ENCODE results near the gene MAEA. TPM values are rescaled to one million over a fixed set of nuclear protein-coding genes. Genes with fewer than 3 reads are reported as not detected.
"Not testable (repeated sequence)": the region's sequence is repeated elsewhere in the genome, so short reads cannot be mapped to it uniquely, and the experiment has no call there.

MAEA gene
- total and polyA plus RNA-seq, 4 experiments from 2014 or later: 54.1 to 106 (median 85.8) TPM

GRCh38 chr4:1290165-1290977 lies 680 bp downstream of the MAEA start:
- peak overlapping the region; percentile 78 to 86 for H3K4me3 ChIP-seq (ENCODE audit: low read length in 2 of 2)
- H3K27ac ChIP-seq (ENCODE audit: low read depth, low read length): peak overlapping the region; percentile 76
- Mint-ChIP-seq H3K27me3 (no peaks in the 10 kb centered on the region), H3K27ac (peak overlapping the region; percentile 82 to 97 (median 95)), H3K9me3 (peaks cover 0 to 2% (median 0%) of the 10 kb centered on the region in 8 donors), H3K4me3 (peak overlapping the region; percentile 90 to 94 (median 92)), H3K36me3 (peaks cover 0 to 14% of the 10 kb centered on the region in 2 donors), H3K4me1 (peaks cover 27 to 57% (median 43%) of the 10 kb centered on the region in 4 donors)
- intact Hi-C loops (cut with micrococcal nuclease): no loop called here
- DNase-seq: peak in 1 of 5 donors; percentile 18
- no peaks in the 10 kb centered on the region for H3K27me3 ChIP-seq (ENCODE audit: insufficient read depth, low read length)
- no peaks in the 10 kb centered on the region for H3K9me3 ChIP-seq (ENCODE audit: control insufficient read depth in 1 of 2, low read length in 2 of 2)
- H3K4me1 ChIP-seq (ENCODE audit: insufficient read depth, low read length): peaks cover 56% of the 10 kb centered on the region
- no peaks in the 10 kb centered on the region for H3K36me3 ChIP-seq (ENCODE audit: insufficient read depth, low read length)
- ChIA-PET CTCF (ENCODE audit: partially characterized antibody) (interaction anchor here (1.3 to 3.3 kb wide), 6 partner anchors 9 to 159 kb away, joined by 3 to 12 read pairs (median 4); partner anchors contain the start of gene UVSSA), POLR2A (ENCODE audit: partially characterized antibody) (interaction anchor here (0.8 to 3.8 kb wide), 19 partner anchors 11 to 580 kb away, joined by 3 to 43 read pairs (median 4); partner anchors contain the start of genes CTBP1, NSD2 and UVSSA)

GRCh38 chr4:1291091-1291490 lies 1.4 kb downstream of the MAEA start:
- Histone ChIP-seq H3K27ac (ENCODE audit: low read depth, low read length) (peak overlapping the region; percentile 76), H3K27me3 (ENCODE audit: insufficient read depth, low read length) (no peaks in the 10 kb centered on the region), H3K4me1 (ENCODE audit: insufficient read depth, low read length) (peaks cover 57% of the 10 kb centered on the region), H3K9me3 (ENCODE audit: control insufficient read depth in 1 of 2, low read length in 2 of 2) (no peaks in the 10 kb centered on the region), H3K36me3 (ENCODE audit: insufficient read depth, low read length) (no peaks in the 10 kb centered on the region), H3K4me3 (ENCODE audit: low read length in 2 of 2) (peak overlapping the region; percentile 78 to 86)
- POLR2A ChIA-PET (ENCODE audit: partially characterized antibody): interaction anchor here (1.1 to 3.8 kb wide), 7 partner anchors 37 to 580 kb away, joined by 3 to 43 read pairs (median 6); partner anchors contain the start of genes CTBP1, NSD2 and UVSSA
- H3K27me3 Mint-ChIP-seq: no peaks in the 10 kb centered on the region
- CTCF ChIA-PET (ENCODE audit: partially characterized antibody): interaction anchor here (1.3 to 3.3 kb wide), 7 partner anchors 9 to 160 kb away, joined by 3 to 12 read pairs (median 3); partner anchors contain the start of gene UVSSA
- peak overlapping the region; percentile 90 to 94 (median 92) for H3K4me3 Mint-ChIP-seq
- no peak for DNase-seq
- H3K27ac Mint-ChIP-seq: peak overlapping the region; percentile 82 to 97 (median 95)
- peaks cover 0 to 14% of the 10 kb centered on the region in 2 donors for H3K36me3 Mint-ChIP-seq
- intact Hi-C loops (cut with micrococcal nuclease): no loop called here
- peaks cover 27 to 58% (median 43%) of the 10 kb centered on the region in 4 donors for H3K4me1 Mint-ChIP-seq
- peaks cover 0 to 2% (median 0%) of the 10 kb centered on the region in 8 donors for H3K9me3 Mint-ChIP-seq

DNA sequence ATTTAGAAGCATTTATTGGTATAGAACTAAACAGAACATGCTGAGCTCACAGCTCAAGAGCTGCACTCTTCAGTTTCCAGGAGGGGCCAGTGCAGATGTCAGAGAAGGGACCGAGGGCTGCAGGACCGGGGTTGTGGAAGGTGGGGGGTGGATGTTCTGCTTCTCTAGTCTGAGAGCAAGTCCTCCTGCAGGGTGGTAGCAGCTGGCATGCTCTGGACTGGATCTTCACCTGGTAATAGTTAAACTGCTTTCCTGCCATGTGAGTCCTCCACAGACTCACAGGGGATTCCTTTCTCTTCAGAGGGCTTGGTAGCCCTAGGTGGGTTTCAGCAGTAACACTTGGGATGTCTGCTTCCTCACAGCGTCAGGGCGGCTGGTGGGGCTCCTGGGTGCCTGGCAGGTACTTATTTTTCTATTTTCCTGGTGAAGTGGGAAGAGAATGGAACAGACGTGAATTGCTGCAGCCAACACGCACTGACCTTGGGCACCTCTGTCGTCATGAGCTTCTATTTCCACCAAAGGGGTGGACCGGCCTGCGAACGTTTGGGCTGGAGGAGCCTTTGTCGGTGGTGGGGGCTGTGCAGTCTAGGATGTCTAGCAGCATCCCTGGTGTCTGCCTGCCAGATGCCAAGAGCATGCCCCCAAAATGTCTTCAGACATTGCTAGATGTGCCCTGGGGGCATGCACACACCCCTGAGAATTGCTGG lies 2.5 kb downstream of the MAEA start:
- DNase-seq: no peak
- no peak overlapping the region for H3K4me3 ChIP-seq (ENCODE audit: low read length in 2 of 2)
- H3K4me3 Mint-ChIP-seq: peak overlapping the region in 7 of 8 donors; percentile 71 to 93 (median 91)
- no peaks in the 10 kb centered on the region for H3K27me3 Mint-ChIP-seq
- H3K27me3 ChIP-seq (ENCODE audit: insufficient read depth, low read length): no peaks in the 10 kb centered on the region
- H3K4me1 Mint-ChIP-seq: peaks cover 34 to 68% (median 49%) of the 10 kb centered on the region in 4 donors
- no peak overlapping the region for H3K27ac ChIP-seq (ENCODE audit: low read depth, low read length)
- ChIA-PET CTCF (ENCODE audit: partially characterized antibody) (interaction anchor here (1.3 to 3.3 kb wide), 5 partner anchors 22 to 125 kb away, joined by 3 to 12 read pairs (median 3); partner anchors contain the start of gene UVSSA), POLR2A (ENCODE audit: partially characterized antibody) (interaction anchor here (0.7 kb wide), 1 partner anchor 314 kb away, joined by 3 read pairs; no protein-coding TSS in a partner anchor)
- peaks cover 9% of the 10 kb centered on the region for H3K36me3 ChIP-seq (ENCODE audit: insufficient read depth, low read length)
- H3K27ac Mint-ChIP-seq: peak overlapping the region in 6 of 7 donors; percentile 82 to 97 (median 95)
- H3K36me3 Mint-ChIP-seq: peaks cover 4 to 21% of the 10 kb centered on the region in 2 donors
- H3K9me3 Mint-ChIP-seq: no peaks in the 10 kb centered on the region
- H3K9me3 ChIP-seq (ENCODE audit: control insufficient read depth in 1 of 2, low read length in 2 of 2): no peaks in the 10 kb centered on the region
- intact Hi-C loops (cut with micrococcal nuclease): no loop called here
- peaks cover 57% of the 10 kb centered on the region for H3K4me1 ChIP-seq (ENCODE audit: insufficient read depth, low read length)

- H3K9me3 Mint-ChIP-seq; H3K27me3 Mint-ChIP-seq; H3K9me3 ChIP-seq (ENCODE audit: control insufficient read depth in 1 of 2, low read length in 2 of 2); POLR2A ChIA-PET (ENCODE audit: partially characterized antibody); intact Hi-C loops (cut with micrococcal nuclease); H3K4me3 ChIP-seq (ENCODE audit: low read length in 2 of 2); H3K27ac ChIP-seq (ENCODE audit: low read depth, low read length); H3K27me3 ChIP-seq (ENCODE audit: insufficient read depth, low read length): not testable (repeated sequence)
- CTCF ChIA-PET (ENCODE audit: partially characterized antibody): interaction anchor here (0.7 kb wide), 1 partner anchor 58 kb away, joined by 3 read pairs; no protein-coding TSS in a partner anchor
- Histone ChIP-seq H3K4me1 (ENCODE audit: insufficient read depth, low read length) (peaks cover 57% of the 10 kb centered on the region), H3K36me3 (ENCODE audit: insufficient read depth, low read length) (peaks cover 13% of the 10 kb centered on the region)
- DNase-seq: peak in 1 of 5 donors; percentile 70
- peaks cover 37 to 73% (median 53%) of the 10 kb centered on the region in 4 donors for H3K4me1 Mint-ChIP-seq
- peak overlapping the region in 5 of 7 donors; percentile 17 to 95 (median 75) for H3K27ac Mint-ChIP-seq
- peaks cover 4 to 25% of the 10 kb centered on the region in 2 donors for H3K36me3 Mint-ChIP-seq
- peak overlapping the region in 5 of 8 donors; percentile 8 to 92 (median 35) for H3K4me3 Mint-ChIP-seq
Measured at GRCh38 chr4:1292703-1293011, 3.0 kb downstream of the MAEA start.

- Mint-ChIP-seq H3K9me3 (peaks cover 0 to 2% (median 0%) of the 10 kb centered on the region in 8 donors), H3K4me1 (peaks cover 38 to 78% (median 59%) of the 10 kb centered on the region in 4 donors), H3K36me3 (peaks cover 8 to 30% of the 10 kb centered on the region in 2 donors), H3K27ac (peak overlapping the region in 4 of 7 donors; percentile 31 to 77 (median 44)), H3K27me3 (no peaks in the 10 kb centered on the region), H3K4me3 (peak overlapping the region in 4 of 8 donors; percentile 13 to 49 (median 21))
- Histone ChIP-seq H3K4me1 (ENCODE audit: insufficient read depth, low read length) (peaks cover 57% of the 10 kb centered on the region), H3K9me3 (ENCODE audit: control insufficient read depth in 1 of 2, low read length in 2 of 2) (no peaks in the 10 kb centered on the region), H3K36me3 (ENCODE audit: insufficient read depth, low read length) (peaks cover 17% of the 10 kb centered on the region), H3K27ac (ENCODE audit: low read depth, low read length) (no peak overlapping the region), H3K27me3 (ENCODE audit: insufficient read depth, low read length) (no peaks in the 10 kb centered on the region), H3K4me3 (ENCODE audit: low read length in 2 of 2) (no peak overlapping the region)
- CTCF ChIA-PET (ENCODE audit: partially characterized antibody): no interaction called here
- intact Hi-C loops (cut with micrococcal nuclease): no loop called here
- POLR2A ChIA-PET (ENCODE audit: partially characterized antibody): no interaction called here
- DNase-seq: no peak
Measured at GRCh38 chr4:1293531-1293941, 3.8 kb downstream of the MAEA start.

GRCh38 chr4:1293991-1294390 lies 4.3 kb downstream of the MAEA start:
- H3K9me3 ChIP-seq (ENCODE audit: control insufficient read depth in 1 of 2, low read length in 2 of 2): no peaks in the 10 kb centered on the region
- peaks cover 52% of the 10 kb centered on the region for H3K4me1 ChIP-seq (ENCODE audit: insufficient read depth, low read length)
- no peaks in the 10 kb centered on the region for H3K27me3 ChIP-seq (ENCODE audit: insufficient read depth, low read length)
- H3K36me3 Mint-ChIP-seq: peaks cover 11 to 31% of the 10 kb centered on the region in 2 donors
- H3K27me3 Mint-ChIP-seq: no peaks in the 10 kb centered on the region
- peaks cover 17% of the 10 kb centered on the region for H3K36me3 ChIP-seq (ENCODE audit: insufficient read depth, low read length)
- H3K27ac ChIP-seq (ENCODE audit: low read depth, low read length): no peak overlapping the region
- peak overlapping the region in 3 of 8 donors; percentile 13 to 49 (median 17) for H3K4me3 Mint-ChIP-seq
- H3K27ac Mint-ChIP-seq: peak overlapping the region in 4 of 7 donors; percentile 29 to 48 (median 36)
- H3K4me1 Mint-ChIP-seq: peaks cover 37 to 78% (median 58%) of the 10 kb centered on the region in 4 donors
- intact Hi-C loops (cut with micrococcal nuclease): no loop called here
- no peak overlapping the region for H3K4me3 ChIP-seq (ENCODE audit: low read length in 2 of 2)
- POLR2A ChIA-PET (ENCODE audit: partially characterized antibody): interaction anchor here (1.7 kb wide), 1 partner anchor 52 kb away, joined by 4 read pairs; no protein-coding TSS in a partner anchor
- H3K9me3 Mint-ChIP-seq: peaks cover 0 to 2% (median 0%) of the 10 kb centered on the region in 8 donors
- CTCF ChIA-PET (ENCODE audit: partially characterized antibody): interaction anchor here (0.5 kb wide), 1 partner anchor 581 kb away, joined by 3 read pairs; no protein-coding TSS in a partner anchor
- DNase-seq: no peak
